SK-N-SH (cell line): ENCODE data around the gene PSMD14.

Source experiments
- CTCF ChIP-seq: fragments of 200-600 bp; sonication (generic); IDR thresholded peaks from 2 replicates; pipeline ENCODE4 v1.6.1; 2017; ENCODE audit warnings: antibody characterized with exemption, mild to moderate bottlenecking, moderate library complexity
- EP300 ChIP-seq, 2 experiments: IDR thresholded peaks; 2 replicates each; pipeline versions ENCODE4 v1.4.0 to v1.6.1; 2012; ENCODE audit warnings: borderline replicate concordance in 1 of 2, low read depth in 1 of 2, low read length in 1 of 2
- EZH2phosphoT487 ChIP-seq: fragments of 200-600 bp; sonication (generic); IDR thresholded peaks from 2 replicates; pipeline ENCODE4 v1.6.1; 2017; ENCODE audit warnings: low read depth, mixed run types, mild to moderate bottlenecking, antibody characterized with exemption, moderate library complexity, borderline replicate concordance
- GATA2 ChIP-seq: sonication (generic); formaldehyde crosslinking; IDR thresholded peaks from 2 replicates; pipeline ENCODE4 v1.5.0; 2020; ENCODE audit warnings: mild to moderate bottlenecking, missing genetic modification reagents
- JUND ChIP-seq: IDR thresholded peaks from 2 replicates; pipeline ENCODE4 v1.4.0; 2012
- POLR2AphosphoS5 ChIP-seq: IDR thresholded peaks from 2 replicates; pipeline ENCODE4 v1.6.1; 2012; ENCODE audit warnings: low read depth, low read length
- RAD21 ChIP-seq: IDR thresholded peaks from 2 replicates; pipeline ENCODE4 v1.6.1; 2012; ENCODE audit warnings: mild to moderate bottlenecking, low read length
- RFX5 ChIP-seq: IDR thresholded peaks from 2 replicates; pipeline ENCODE4 v1.6.1; 2012; ENCODE audit warnings: mild to moderate bottlenecking, improper control_type of control experiment, low read length
- SIN3A ChIP-seq: IDR thresholded peaks from 2 replicates; pipeline ENCODE4 v1.6.1; 2012; ENCODE audit warnings: low read depth, mild to moderate bottlenecking, low read length, moderate library complexity, borderline replicate concordance
- USF1 ChIP-seq: IDR thresholded peaks from 2 replicates; pipeline ENCODE4 v1.4.0; 2012; ENCODE audit warnings: low read depth, borderline replicate concordance
- ZBTB33 ChIP-seq: IDR thresholded peaks from 2 replicates; pipeline ENCODE4 v1.4.0; 2012; ENCODE audit warnings: low read depth, borderline replicate concordance

GRCh38 chr2:161358838-161359237 lies 50.6 kb downstream of the PSMD14 start:
- TF ChIP-seq CTCF, result no peak
- no peak for TF ChIP-seq EP300 (IDR thresholded peaks at IDR 0.05; ENCODE audit: borderline replicate concordance in 1 of 2, low read depth in 1 of 2, low read length in 1 of 2)
- TF ChIP-seq GATA2, result no peak
- no peak for TF ChIP-seq POLR2AphosphoS5
- no peak for TF ChIP-seq RAD21
- TF ChIP-seq RFX5, result no peak
- no peak for TF ChIP-seq SIN3A
- TF ChIP-seq JUND, result no peak
- no peak for TF ChIP-seq ZBTB33
- TF ChIP-seq USF1, result no peak
- TF ChIP-seq EZH2phosphoT487, result no peak
